Osteoblast (primary cell): ENCODE measurements around the gene MNDA. TPM values are rescaled to one million over a fixed set of nuclear protein-coding genes. Genes with fewer than 3 reads are reported as not detected.

ENCODE experiments used
- DNase-seq: peaks from one replicate; pipeline ENCODE4 v3.0.0; 2011; ENCODE audit warnings: low spot score, mixed read lengths; ENCODE audit not compliant: insufficient read length; ENCODE audit errors: missing footprints
- H2AFZ ChIP-seq: 2 replicates; pipeline ENCODE4 v1.6.0; 2011; ENCODE audit warnings: mild to moderate bottlenecking, low read length
- H3K27ac ChIP-seq: 2 replicates; pipeline ENCODE4 v1.5.1; 2011; ENCODE audit warnings: mild to moderate bottlenecking, low read depth, low read length, moderate library complexity
- H3K27me3 ChIP-seq: 2 replicates; pipeline ENCODE4 v1.6.0; 2012; ENCODE audit warnings: mild to moderate bottlenecking, control low read depth, inconsistent platforms, low read length, moderate library complexity; ENCODE audit not compliant: insufficient read depth
- H3K36me3 ChIP-seq: 2 replicates; pipeline ENCODE4 v1.5.1; 2011; ENCODE audit warnings: mild to moderate bottlenecking, low read length, control low read depth, moderate library complexity; ENCODE audit not compliant: insufficient read depth
- H3K4me1 ChIP-seq: 2 replicates; pipeline ENCODE4 v1.5.1; 2011; ENCODE audit warnings: mild to moderate bottlenecking, low read length, control low read depth, moderate library complexity; ENCODE audit not compliant: insufficient read depth
- H3K4me2 ChIP-seq: 2 replicates; pipeline ENCODE4 v1.6.0; 2011; ENCODE audit warnings: mild to moderate bottlenecking, low read length; ENCODE audit not compliant: insufficient read depth
- H3K4me3 ChIP-seq: fragments of 200-600 bp; sonication (generic); 3 replicates; pipeline ENCODE4 v1.5.1; 2012; ENCODE audit warnings: mild to moderate bottlenecking, low read length, inconsistent platforms; ENCODE audit not compliant: insufficient read depth
- H3K79me2 ChIP-seq: 2 replicates; pipeline ENCODE4 v1.6.0; 2012; ENCODE audit warnings: mild to moderate bottlenecking, low read length, control low read depth, inconsistent platforms; ENCODE audit not compliant: insufficient read depth
- H3K9me3 ChIP-seq: 2 replicates; pipeline ENCODE4 v1.5.1; 2011; ENCODE audit warnings: low read depth, low read length, control low read depth
- H4K20me1 ChIP-seq: 2 replicates; pipeline ENCODE4 v1.6.0; 2012; ENCODE audit warnings: mild to moderate bottlenecking, low read length, control low read depth; ENCODE audit not compliant: insufficient read depth
- total RNA-seq: library from RNA; depleted of rRNA; stranded (reverse); fragments of >200 nt; gene quantifications from 2 replicates; pipeline ENCODE4 v1.2.3, GENCODE V29; 2012
- TF ChIP-seq, protein P1 (sequence below): IDR thresholded peaks from 2 replicates; pipeline ENCODE4 v1.5.1; 2011; ENCODE audit warnings: mild to moderate bottlenecking, low read depth, low read length, moderate library complexity; ENCODE audit errors: extremely low read depth

Gene MNDA
- under 0.01 TPM in 1 of 2 replicates, not detected in the other for total RNA-seq

DNA sequence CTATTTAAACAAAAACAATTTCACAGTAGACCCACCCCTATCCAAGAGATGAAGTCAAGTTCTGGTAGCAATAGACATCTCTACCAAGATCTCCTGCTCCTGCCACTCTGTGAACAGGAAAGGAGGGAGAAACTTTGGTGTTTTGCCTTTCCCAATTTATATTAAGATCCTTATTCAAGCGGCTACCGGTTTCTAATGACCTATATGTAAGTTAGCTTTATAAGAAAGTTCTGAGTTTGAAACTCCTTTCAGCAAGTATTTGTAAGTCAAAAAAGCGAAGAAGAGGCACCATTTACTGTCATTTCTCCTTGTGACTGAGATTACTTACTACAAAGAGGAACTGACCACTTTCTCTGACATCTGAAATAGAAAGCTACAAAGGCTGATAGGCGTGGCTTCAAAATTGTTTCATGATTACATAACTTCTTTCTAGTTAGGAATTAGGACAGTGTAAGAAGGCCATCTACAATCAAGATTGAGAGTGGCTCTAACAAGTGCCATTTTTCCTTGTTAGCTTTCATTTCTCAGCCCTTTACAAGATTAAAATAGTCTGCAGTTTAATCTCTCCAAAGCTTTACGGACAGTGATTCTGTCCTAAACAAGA is at the start of gene MNDA:
Gene MNDA, plus strand, starts transcription at position 448 of the 604 bp plus-strand sequence. CDS start 10,803 bp downstream, outside the sequence.
- H3K9me3 ChIP-seq = no peaks in the 10 kb centered on the region
- no peak within 1 kb of the TSS for H3K4me3 ChIP-seq
- H3K4me2 ChIP-seq = no peak within 1 kb of the TSS
- no peaks in the 10 kb centered on the region for H3K79me2 ChIP-seq
- H3K27me3 ChIP-seq = no peaks in the 10 kb centered on the region
- H3K4me1 ChIP-seq = no peaks in the 10 kb centered on the region
- H2AFZ ChIP-seq = no peak within 1 kb of the TSS
- TF ChIP-seq, protein P1, sequence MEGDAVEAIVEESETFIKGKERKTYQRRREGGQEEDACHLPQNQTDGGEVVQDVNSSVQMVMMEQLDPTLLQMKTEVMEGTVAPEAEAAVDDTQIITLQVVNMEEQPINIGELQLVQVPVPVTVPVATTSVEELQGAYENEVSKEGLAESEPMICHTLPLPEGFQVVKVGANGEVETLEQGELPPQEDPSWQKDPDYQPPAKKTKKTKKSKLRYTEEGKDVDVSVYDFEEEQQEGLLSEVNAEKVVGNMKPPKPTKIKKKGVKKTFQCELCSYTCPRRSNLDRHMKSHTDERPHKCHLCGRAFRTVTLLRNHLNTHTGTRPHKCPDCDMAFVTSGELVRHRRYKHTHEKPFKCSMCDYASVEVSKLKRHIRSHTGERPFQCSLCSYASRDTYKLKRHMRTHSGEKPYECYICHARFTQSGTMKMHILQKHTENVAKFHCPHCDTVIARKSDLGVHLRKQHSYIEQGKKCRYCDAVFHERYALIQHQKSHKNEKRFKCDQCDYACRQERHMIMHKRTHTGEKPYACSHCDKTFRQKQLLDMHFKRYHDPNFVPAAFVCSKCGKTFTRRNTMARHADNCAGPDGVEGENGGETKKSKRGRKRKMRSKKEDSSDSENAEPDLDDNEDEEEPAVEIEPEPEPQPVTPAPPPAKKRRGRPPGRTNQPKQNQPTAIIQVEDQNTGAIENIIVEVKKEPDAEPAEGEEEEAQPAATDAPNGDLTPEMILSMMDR = no peak
- no peak for DNase-seq
- no peaks in the 10 kb centered on the region for H3K36me3 ChIP-seq
- no peak within 1 kb of the TSS for H3K27ac ChIP-seq
- no peaks in the 10 kb centered on the region for H4K20me1 ChIP-seq

DNA sequence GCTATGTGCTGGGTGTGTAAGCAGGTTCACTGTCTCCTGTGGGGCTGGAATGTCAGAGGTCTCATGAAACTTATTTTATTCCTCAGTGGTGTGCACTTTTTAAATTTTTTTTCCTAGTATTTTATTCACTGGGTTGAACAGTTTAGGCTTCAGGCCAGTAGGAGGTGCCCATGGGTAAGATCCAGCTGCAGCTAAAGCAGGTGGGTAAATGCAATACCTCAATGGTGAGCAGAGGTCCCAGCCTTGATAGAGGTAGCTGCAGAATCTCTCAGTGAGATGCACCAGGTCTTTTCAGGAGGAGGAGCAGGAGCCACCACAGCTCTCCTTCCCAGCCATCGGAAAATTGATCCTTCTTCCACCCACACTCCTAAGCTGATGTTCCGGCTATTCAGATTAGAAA is 37.5 kb upstream of the MNDA start:
- TF ChIP-seq, protein P1 = no peak

DNA sequence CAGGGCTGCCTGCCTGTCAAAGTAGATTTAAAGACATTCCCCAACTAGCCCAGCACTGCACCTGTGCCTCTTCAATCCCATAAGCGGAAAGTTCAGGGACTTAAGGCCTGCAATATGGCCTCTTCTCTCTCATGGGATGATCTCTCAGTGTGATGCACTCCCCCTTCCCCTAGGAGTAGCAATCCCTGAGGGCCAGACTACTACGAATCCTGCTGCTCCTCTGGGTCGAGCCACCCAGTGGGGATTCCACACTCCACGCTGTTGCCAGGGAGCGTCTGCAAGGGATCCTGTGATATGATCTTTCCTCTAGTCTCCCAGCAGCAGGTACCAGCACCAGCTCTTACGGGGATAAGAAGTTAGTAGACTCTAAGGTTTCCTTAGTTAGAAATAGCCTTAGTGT is 36.9 kb upstream of the MNDA start:
- Histone ChIP-seq H3K27ac (no peak overlapping the region), H3K4me2 (no peak overlapping the region), H2AFZ (no peak overlapping the region), H3K4me1 (no peaks in the 10 kb centered on the region), H3K27me3 (no peaks in the 10 kb centered on the region), H4K20me1 (no peaks in the 10 kb centered on the region), H3K9me3 (no peaks in the 10 kb centered on the region), H3K36me3 (no peaks in the 10 kb centered on the region), H3K4me3 (no peak overlapping the region), H3K79me2 (no peaks in the 10 kb centered on the region)
- no peak for DNase-seq
- TF ChIP-seq, protein P1 = no peak

More for the DNA sequence above, 37.5 kb upstream of the MNDA start:
- Histone ChIP-seq H3K36me3 (no peaks in the 10 kb centered on the region), H4K20me1 (no peaks in the 10 kb centered on the region), H3K4me2 (no peak overlapping the region), H3K9me3 (no peaks in the 10 kb centered on the region), H3K4me3 (no peak overlapping the region), H3K79me2 (no peaks in the 10 kb centered on the region), H3K27me3 (no peaks in the 10 kb centered on the region), H3K4me1 (no peaks in the 10 kb centered on the region), H3K27ac (no peak overlapping the region), H2AFZ (no peak overlapping the region)
- no peak for DNase-seq

DNA sequence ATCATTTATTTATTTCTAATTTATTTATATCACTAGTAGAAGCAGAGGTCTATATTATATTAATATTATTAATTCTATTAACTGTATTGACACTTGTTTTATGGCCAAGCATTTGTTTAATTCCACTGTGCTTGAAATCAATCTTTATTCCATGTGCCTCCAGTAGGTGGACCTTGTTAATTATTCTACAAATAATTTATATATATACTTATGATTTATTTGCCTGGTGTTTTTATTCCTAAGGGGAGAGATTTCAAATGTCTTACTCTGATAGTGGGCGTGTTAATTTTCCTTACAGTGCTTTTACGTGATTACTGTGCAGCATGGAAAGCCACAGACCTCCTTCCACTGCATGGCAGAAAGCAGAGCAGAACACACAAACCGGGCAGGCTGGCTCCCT is 32.6 kb upstream of the MNDA start:
- no peaks in the 10 kb centered on the region for H3K4me1 ChIP-seq
- H2AFZ ChIP-seq = no peak overlapping the region
- no peaks in the 10 kb centered on the region for H4K20me1 ChIP-seq
- H3K27ac ChIP-seq = no peak overlapping the region
- H3K4me2 ChIP-seq = no peak overlapping the region
- H3K27me3 ChIP-seq = no peaks in the 10 kb centered on the region
- DNase-seq = no peak
- no peak overlapping the region for H3K4me3 ChIP-seq
- H3K79me2 ChIP-seq = no peaks in the 10 kb centered on the region
- TF ChIP-seq, protein P1 = no peak
- H3K9me3 ChIP-seq = no peaks in the 10 kb centered on the region
- no peaks in the 10 kb centered on the region for H3K36me3 ChIP-seq
